SW480 (cell line): Measurements from ENCODE around the gene VOPP1.
"Not testable (repeated sequence)": the region's sequence is repeated elsewhere in the genome, so short reads cannot be mapped to it uniquely, and the experiment has no call there.

ENCODE experiments used
- DNase-seq: peaks from one replicate; pipeline ENCODE4 v3.0.0-alpha.2; 2016; ENCODE audit warnings: low spot score

VOPP1 gene

GRCh38 chr7:55510206-55510605 is 62.1 kb downstream of the VOPP1 start:
- DNase-seq, result not testable (repeated sequence)

GRCh38 chr7:55509322-55509721 is 63.0 kb downstream of the VOPP1 start:
- no peak for DNase-seq

- DNase-seq, result no peak
These were observed 63.9 kb downstream of the VOPP1 start for GRCh38 chr7:55508221-55509011.

DNA sequence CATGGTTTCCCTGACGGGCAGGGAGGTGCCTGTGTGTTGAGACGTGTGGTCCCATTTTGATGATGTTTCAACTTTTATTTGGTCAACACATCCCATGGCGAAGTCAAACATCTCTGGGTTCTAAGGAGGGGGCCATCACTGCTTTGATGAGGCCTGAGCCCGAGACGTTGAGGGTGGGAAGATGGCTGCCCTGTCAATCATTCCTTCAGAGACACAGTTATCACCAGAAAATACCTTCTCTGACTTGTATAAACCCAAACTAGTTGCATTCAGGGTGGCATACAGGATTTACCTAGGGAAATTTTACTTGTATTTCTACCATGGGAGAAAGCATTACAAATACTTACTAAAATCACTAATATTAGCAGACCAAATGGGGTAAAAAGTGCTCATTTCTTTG is 64.6 kb downstream of the VOPP1 start:
- DNase-seq, result no peak

DNA sequence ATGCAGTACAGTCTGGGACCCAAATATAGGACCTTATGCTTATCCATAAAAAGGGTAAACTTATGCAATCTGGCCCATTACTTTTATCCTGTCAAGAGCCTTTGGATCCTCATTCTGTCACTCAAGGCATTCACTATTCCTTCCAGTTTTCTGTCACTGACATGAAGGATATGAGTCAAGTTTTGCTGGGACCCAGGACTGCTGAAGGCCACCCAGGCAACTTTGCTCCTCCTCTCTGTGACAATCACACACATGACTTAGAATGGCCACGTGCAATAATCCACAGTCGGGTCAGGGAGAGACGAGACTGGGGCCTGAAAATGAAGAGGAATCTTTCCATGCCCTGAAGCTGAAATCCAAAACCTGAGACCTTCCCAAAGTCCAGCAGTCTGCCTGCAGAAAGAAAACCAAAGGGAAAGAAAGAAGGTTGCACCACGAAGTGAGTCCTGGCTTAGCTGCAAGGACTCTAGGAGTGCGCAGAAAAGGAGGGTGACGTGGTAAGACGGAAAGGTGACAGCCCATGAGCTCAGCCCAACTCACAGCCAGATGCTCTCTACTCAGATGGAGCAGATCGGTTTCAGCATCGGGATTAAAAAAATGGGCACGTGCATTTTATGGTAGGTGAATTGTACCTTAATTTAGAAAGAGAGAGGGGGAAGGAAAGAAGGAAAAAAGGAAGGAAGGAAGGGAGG is 67.2 kb downstream of the VOPP1 start:
- DNase-seq, result no peak

- no peak for DNase-seq
These were observed 68.0 kb downstream of the VOPP1 start for GRCh38 chr7:55504093-55504859.

GRCh38 chr7:55502858-55503440 is 69.4 kb downstream of the VOPP1 start:
- DNase-seq, result peak; percentile 55

GRCh38 chr7:55502124-55502857 is 70.0 kb downstream of the VOPP1 start:
- DNase-seq, result no peak

DNA sequence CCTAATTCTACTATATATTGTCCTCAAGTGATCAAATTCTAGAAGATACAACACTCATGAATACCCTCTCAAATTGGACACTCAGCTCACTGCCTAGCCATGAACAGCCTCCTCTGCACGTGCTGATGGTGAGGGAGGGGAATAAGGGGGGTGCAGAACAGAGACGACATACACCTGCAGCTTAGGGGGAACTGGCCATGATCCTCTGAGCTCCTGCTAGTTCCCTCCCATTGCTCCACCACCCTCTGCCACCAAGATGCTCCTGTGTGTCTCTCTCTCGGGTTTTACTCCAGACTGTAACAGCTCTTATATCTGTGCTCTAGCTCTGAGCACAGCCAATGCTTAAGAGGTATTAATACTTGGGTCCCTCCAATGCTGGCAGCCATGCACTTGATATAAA is 70.7 kb downstream of the VOPP1 start:
- DNase-seq, result no peak

GRCh38 chr7:55500117-55500756 is 72.1 kb downstream of the VOPP1 start:
- DNase-seq, result no peak

GRCh38 chr7:55499591-55499990 is 72.7 kb downstream of the VOPP1 start:
- no peak for DNase-seq

GRCh38 chr7:55498770-55499169 is 73.5 kb downstream of the VOPP1 start:
- no peak for DNase-seq

DNA sequence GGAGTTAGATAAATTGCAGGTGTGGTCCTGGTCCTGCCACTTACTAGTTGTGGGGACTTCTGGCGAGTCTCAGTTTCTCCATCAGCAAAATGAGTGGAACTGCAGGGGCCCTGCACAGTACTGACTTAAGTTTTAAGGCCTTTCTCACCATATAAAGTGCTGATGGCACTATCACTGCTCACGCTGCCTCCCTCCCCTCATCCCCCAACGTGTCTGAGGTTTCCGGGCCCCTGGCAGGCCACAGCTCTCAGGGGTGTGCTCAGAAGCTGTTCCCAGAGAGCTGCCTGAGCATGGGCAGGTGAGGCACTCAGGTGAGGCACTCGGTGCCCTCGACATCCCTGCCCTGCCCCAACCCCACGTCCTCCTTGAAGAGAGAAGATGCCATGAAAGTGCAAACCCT is 74.2 kb downstream of the VOPP1 start:
- no peak for DNase-seq

DNA sequence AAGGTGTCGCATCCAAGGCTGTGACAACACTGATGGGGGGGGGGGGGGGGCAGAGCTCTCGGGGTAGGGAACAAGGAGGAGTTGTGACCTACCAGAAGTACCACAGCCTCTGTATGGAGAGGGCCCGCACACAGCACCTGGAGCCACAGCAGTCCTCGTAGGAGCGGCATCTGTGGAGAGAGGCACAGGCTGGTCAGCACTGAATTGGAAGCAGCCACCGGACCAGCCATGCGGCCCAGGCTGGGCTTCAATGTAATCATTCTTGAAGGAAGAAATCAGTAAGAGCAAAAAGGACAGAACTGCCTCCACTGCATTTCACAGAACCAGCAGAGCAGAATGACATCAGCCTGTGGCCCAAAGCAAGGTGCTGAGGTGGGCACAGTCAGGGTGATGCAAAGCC is 74.8 kb downstream of the VOPP1 start:
- no peak for DNase-seq

GRCh38 chr7:55496906-55497305 is 75.4 kb downstream of the VOPP1 start:
- DNase-seq, result no peak

- DNase-seq, result no peak
These were observed 77.4 kb downstream of the VOPP1 start for GRCh38 chr7:55494951-55495350.

DNA sequence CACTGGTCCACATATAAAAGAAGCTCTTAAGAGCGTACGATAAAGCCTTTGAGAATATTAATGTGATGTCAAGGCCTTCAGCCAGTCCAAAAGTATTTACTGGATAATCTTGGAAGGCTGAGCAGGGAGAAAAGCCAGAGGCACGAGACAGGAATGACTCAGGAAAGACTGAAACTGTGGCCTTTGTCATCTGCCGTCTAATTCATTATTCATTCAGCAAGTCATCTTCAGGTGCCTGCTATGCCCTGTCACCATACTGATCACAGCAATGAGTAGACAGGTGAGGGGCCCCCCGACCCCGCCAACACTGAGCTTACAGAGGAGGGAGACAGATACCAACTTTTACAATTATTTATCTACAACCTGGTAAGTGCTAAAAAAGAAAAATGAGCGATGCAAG is 78.9 kb downstream of the VOPP1 start:
- no peak for DNase-seq

- no peak for DNase-seq
These were observed 81.0 kb downstream of the VOPP1 start for GRCh38 chr7:55491346-55491745.

GRCh38 chr7:55490099-55490498 is 82.2 kb downstream of the VOPP1 start:
- DNase-seq, result no peak

DNA sequence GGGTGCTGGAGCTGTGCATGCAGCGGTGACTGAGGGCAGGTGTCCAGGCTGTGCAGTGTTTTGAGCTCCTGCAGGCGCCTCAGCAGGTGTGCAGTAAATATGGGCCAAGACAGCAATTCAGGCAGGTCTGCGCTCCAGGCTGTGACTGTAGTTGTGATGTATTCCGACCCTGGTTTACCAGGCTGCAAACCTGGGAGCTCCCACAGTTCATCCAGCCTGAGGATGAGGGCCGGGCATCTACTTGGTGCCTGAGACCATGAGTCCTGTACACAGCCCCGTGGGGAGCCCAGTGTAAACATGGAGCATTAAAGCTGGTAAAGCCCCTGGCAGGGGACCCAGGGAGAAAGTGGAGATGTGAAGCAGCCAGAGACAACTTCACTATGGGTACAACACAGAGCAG is 82.8 kb downstream of the VOPP1 start:
- no peak for DNase-seq

DNA sequence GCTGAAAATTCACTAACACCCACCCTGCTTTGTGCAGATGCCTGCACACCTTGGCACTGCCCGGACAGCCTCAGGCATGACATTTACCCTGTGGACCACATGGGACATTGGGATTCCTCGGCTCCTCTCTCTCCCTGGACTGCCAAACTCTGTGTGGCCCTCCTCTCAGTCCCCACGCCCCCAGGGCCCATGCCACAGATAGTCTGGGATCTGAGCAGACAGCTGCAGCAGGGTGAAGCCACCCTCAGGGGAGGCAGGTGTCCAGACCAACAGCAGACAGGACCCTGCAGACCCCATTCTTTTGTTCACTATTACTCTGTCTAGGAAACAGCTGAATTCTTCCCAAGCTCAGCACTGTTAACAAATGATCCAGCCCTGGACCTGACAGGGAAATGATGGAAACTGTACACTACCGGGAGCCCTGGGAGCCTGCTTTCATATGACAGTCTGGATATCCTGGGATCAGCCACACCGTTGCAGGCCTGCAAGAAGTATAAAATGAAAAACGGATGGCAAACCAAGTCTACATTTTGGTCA is 83.4 kb downstream of the VOPP1 start:
- DNase-seq, result no peak
